Hematopoietic multipotent progenitor cell treated with erythropoietin and hydrocortisone succinate and interleukin-3 and kit ligand, for 4 days (in vitro differentiated cells): ENCODE results near the gene ACSF3.
"Not testable (repeated sequence)": the region's sequence is repeated elsewhere in the genome, so short reads cannot be mapped to it uniquely, and the experiment has no call there.

Source experiments
- DNase-seq: peaks from one replicate; pipeline ENCODE4 v3.0.0-alpha.2; 2015

ACSF3 gene

DNA sequence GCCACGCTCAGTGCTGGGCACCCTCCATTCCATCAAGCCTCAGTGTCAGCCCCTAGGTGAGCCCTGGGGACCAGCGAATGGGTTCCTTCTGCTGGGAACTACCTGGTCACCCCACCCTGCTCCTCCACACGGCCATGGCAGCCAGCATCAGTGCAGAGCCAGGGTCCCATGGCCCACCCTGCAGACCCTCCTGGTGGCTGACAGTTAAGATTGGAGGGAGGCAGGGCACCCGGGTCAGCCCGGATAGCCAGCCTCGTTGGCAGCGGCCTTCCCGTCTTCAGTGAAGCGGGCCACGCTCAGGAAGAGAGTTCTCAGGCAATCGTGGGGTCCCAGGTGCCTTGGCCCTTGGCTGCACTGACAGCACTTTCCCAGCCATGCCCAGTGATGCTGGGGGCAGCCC, 37.1 kb upstream of the ACSF3 start:
- no peak for DNase-seq

DNA sequence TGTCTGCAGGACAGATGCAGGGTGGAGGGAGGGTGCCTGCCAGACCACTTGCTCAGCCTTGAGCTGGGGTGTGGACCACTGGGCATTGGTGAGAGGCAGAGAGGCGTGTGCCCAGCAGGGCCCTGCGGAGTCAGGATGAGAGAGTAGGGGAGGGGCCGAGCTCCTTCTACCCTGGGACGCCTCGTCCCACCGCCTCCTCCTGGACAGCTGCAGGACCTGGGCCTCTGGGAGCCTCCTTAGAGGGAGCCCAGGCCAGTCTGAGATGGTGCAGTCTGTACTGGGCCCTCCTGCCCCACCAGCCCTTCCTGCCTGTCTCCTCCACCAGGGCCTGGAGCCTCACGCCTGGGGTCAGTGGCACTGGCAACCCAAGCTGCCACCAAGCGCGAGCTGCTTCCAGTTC, 35.9 kb upstream of the ACSF3 start:
- DNase-seq = no peak

DNA sequence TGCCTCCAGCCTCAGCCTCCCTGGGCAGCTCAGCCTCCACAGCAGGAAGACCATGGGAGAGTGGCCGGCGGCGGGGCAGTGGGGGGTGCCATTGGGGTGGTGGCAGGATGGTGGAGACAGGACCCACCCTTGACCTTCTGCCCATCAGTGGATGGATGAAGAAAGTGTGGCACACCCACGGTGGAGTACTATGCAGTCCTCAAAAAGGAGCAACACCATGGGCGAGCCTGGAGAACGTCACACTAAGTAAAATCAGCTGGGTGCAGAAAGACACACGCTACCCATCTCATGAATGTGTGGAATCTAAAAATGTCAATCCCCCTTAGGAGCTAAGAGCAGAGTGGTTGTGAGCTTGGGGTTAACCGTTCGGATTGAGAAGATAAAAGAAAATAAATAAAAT, 34.8 kb upstream of the ACSF3 start:
- DNase-seq = no peak

DNA sequence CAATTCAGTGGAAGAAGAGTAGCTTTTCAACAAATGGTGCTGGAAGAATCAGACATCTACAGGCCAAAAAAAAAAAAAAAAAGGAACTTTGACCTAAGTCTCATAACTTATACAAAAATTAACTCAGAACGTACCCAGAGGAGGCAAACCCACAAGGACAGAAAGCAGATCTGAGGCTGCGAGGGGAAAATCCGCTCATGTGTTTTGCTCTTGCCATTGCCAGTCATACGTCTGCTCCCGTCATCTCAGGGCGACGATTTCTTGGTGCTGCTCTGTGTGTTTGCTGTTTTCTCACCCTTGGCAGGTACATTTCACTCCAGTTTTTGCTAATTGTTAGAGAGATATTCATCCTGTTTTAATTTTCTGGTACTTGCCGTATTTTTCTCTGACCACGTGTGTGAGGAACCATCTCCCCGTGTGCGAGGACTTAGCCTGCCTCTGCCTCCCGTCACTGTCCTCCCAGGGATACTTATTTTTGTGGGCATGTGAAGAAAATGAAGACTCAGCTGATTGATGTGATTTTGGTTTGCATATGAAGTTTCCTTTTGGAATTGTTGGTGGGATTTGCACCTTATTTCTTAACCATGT, 33.4 kb upstream of the ACSF3 start:
- DNase-seq = no peak

DNA sequence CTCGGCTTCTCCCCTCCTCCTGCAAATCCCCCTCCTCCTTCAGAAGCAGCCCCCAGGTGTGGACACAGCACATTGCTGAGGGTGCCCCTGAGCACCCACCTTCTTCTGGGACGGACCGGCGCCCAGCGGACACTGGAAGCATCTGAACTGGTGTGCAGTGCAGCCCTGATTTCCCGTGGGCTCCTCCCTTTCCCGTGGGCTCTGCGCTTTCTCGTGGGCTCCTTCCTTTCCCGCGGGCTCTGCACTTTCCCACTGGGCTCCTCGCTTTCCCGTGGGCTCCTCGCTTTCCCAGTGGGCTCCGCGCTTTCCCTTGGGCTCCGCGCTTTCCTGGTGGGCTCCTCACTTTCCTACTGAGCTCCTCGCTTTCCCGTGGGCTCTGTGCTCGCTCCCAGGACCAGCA, 32.6 kb upstream of the ACSF3 start:
- no peak for DNase-seq

DNA sequence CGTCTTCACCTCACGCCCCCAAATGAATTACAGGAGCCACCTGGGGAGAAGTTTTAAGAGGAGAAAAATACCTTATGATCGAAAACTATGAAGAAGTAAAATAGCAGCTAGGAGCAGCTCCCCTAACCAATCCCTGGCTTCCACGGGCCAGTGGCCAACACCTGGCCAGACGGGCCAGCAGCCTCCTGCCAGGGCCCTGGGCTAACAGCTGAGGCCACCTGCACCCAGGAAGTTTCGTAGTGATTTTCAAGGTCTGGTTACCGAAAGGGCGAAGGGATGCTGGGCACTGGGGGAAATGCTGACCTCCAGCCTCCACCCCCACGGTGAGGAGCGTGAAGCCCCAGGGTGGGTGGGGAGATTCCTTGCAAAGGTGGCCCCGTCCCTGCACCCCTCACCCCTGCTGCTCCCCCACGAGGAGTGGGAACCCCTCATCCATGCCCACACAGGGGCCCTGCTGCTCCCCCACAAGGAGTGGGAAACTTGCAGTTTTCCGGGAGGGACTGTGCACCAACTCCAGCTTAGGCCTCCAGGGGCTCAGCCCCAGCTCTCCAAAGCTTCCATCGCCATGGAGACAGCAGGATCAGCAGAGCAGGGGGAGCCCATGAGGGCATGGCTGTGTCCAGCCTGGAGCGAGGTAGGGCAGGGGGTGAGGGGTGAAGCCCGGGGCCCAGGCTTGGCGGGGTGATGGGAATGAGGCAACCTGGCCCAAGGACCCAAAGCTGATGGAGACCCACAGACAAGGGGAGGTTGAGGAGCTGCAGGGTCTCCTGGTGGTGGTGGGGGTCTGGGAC, 31.9 kb upstream of the ACSF3 start:
- no peak for DNase-seq

DNA sequence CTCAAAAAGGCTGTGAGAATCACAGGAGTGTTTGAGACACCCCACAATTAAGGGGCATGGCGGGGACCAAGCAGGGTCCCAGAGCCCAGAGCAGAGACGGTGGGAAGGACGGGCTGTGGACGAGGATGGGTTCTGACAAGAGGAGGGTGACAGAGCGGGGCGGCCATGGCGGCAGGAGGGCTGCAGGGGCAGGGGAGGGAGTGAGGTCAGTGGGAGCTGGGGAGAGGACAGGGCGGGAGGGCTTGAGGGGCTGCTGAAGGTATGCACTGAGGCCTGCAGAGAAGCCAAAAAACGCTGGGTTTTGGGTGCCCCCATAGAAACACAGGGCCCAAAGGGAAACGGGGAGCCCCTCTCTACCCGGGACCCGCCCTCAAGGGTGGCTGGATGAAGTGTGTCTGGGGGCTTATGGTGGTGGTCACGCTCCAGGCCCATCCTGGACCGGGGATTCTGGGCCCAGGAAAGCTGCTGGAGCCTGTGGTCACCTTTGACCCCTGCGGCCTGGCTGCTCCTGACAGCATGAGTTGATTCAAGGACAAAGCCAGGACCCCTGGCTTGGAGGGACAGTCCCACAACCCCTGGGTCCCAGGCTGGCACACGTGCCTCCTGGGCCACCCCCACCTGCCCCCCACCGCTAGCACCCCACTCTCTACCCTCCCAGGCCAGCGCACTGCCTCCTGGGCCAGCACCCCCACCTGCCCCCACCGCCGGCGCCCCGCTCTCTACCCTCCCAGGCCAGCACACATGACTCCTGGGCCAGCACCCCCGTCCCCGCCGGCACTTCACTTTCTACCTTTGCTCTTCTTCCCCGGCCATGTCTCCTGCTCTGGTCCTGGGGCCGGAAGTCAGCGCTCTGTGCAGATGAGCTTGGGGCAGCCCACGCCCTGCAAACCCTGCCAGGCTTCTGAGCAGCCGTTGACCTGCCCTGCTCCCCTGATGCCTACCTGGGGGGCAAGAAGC, 31.0 kb upstream of the ACSF3 start:
- no peak for DNase-seq

DNA sequence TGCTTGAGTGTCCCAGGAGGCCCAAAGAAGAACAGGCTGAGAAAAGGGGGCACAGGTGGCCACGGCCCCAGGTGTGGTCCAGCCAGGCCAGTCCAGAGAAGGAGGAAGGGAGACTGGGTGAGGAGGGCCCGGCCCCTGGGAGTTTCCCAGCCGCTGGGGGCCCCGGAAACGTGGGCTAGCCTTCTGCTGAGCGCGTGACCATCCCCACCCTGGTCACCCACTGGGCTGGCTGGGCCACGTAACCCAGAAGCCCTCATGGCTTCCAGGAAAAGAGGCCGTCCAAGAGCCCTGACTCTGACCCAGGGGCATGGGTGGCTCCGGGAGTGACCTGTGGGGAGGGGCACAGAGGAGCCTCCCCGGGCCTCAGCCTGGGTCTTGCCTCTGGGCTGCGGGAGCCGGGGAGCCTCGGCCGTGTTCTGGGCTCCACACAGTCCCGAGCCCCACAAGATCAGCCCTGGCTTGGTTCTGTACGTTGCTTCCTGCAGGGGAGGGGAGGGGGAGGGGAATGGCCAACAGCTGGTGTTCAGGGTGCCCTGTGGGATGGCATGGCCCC, 29.8 kb upstream of the ACSF3 start:
- DNase-seq = no peak

DNA sequence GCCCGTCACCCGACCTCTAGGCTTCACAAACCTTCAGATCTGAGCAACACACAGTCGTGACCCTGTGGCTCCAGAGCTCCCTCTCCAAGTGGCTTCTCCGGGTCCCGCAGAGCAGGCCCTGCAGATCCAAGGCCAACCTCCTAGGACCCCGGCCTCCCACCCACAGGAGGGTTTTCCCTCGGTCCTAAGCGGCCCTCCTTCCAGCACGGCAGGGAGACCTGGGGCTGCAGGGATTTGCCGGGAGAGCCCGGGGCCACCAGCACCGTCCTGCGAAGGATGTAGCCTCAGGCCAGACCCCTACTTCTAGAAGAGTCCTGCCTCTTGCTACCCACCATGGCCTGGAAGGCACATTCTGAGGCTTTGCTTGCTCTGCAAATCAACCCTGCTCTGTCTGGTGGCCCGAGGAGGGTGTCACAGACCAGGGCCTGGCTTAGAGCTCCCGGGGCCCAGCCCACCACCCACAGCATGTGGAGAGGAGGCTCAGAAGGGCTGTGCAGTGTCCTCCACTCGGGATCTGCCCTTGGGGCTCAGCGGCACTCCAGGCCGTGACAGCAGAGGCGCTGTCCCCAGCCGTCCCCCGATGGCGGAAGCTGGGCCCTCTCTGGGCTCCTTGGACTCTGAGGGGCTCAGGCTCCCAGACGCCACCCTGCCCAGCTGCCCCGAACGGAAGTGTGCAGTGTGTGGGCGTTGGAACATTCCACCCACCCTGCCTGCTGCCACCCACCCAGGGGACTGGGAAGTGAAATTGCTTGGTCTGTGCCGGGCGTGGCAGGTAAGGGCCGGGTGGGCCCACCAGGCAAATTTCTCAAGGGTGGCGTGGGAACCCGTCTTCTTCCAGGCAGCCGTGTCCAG, 28.8 kb upstream of the ACSF3 start:
- DNase-seq = no peak

DNA sequence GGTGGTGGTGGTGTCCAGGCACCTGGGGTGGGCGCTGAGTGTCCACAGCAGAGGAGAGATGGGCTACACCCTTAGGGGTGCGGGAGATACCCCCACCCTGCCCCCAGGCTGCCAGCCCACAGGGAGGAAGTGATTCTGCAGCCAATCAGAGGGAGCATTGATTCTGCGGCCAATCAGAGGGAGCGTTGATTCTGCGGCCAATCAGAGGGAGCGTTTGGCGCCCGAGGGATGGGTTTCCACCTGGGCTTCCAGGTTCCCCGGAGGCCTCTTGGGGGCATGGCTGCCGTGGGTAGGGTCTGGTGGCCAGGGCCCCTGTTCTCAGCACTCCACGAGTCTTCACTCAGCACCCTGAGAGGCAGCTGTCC, 28.2 kb upstream of the ACSF3 start:
- DNase-seq = no peak

DNA sequence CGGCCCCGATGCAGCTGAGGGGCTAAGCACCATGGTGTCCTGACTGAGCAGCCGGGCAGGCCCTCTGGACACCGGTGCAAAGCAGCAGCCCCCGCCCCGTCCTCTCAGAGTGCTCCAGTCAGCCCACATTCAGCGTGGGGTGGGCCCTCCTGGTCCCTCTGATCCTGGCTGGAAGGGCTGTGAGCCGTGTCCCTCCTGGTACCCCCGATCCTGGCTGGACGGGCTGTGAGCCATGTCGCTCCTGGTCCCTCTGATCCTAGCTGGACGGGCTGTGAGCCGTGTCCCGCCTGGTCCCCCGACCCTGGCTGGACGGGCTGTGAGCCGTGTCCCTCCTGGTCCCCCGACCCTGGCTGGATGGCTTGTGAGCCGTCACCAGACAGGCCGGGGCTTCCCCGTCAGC, 26.9 kb upstream of the ACSF3 start:
- no peak for DNase-seq

DNA sequence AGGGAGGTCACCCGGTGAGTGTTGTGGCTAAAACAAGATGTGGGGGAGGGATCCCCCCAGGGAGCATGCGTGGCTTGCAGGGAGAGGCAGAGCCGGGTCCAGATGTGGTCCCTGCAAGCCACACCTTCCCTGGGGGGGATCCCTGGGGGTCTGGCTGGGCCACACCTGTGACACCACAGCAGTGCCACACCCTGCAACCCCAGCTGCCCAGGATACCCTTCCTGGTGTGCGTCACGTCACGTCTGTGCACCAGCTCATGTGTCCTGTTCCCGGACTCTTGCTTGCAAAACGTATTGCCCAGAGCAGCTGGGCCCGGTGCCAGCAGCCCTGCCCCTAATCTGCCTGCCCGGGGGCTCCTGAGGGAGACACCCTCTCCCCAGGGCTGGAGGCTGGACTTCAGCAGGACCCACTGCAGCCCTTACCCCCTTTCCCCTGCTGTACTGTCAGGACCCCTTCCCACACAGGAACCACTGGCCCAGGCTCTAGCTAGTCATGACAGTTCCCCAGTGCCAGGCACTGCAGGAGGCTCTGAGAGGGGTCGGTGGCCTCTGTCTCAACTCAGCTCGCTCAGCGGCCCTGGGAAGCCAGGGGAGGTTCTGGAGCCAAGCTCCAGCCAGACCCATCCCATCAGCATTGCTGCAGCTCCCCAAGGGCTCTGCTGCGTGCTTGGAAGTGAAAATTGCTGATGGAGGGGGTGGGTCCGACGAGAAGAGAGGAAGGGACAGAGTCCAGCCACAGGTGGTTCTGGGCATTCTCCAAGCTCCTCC, 25.8 kb upstream of the ACSF3 start:
- DNase-seq = no peak

DNA sequence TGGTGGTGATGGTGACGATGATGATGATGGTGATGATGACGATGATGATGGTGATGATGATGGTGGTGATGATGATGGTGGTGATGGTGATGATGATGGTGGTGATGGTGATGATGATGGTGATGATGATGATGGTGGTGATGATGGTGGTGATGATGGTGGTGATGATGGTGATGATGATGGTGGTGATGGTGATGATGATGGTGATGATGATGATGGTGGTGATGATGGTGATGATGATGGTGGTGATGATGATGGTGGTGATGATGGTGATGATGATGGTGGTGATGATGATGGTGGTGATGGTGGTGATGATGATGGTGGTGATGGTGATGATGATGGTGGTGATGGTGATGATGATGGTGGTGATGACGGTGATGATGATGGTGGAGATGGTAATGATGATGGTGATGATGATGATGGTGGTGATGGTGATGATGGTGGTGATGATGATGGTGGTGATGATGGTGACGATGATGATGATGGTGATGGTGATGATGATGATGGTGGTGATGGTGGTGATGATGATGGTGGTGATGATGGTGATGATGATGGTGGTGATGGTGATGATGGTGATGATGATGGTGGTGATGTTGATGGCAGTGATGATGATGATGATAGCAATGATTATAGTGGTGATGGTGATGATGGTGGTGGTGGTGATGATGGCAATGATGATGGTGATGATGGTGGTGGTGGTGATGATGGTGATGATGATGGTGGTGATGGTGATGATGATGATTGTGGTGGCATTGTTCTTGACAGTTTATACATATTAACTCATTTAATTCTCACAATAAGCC, 24.6 kb upstream of the ACSF3 start:
- not testable (repeated sequence) for DNase-seq

DNA sequence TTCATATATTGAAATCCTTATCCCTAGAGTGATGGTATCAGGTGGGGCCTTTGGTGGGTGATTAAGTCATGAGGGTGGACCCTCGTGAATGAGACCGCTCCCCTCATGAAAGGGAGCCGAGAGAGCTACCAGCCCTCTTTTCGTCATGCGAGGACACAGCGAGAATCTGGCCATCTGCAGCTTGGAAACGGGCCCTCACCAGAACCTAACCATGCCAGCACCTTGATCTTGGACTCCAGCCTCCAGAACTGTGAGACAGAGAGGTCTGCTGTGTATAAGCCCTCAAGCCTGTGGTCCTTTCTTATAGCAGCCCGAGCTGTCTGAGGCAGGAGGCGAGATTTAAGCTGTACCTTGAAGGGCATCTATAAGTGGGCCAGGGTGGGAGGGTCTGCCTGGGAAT, 23.7 kb upstream of the ACSF3 start:
- no peak for DNase-seq

DNA sequence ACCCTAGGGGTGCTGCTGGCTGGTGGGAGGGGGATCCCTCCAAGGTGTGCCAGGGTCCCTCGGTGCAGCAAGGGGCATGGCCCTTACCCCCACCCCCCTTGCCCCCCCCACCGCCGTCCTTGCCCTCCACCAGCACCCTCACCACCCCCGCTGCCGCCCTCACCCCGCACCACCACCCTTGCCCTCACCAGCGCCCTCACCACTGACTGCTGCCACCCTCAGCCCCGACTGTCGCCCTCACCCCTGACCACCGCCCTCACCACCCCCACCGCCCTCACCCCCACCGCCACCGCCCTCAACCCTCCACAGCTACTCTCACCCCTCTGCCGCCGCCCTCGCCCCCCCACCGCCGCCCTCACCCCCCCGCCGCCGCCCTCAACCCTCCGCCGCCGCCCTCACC, 23.1 kb upstream of the ACSF3 start:
- no peak for DNase-seq

DNA sequence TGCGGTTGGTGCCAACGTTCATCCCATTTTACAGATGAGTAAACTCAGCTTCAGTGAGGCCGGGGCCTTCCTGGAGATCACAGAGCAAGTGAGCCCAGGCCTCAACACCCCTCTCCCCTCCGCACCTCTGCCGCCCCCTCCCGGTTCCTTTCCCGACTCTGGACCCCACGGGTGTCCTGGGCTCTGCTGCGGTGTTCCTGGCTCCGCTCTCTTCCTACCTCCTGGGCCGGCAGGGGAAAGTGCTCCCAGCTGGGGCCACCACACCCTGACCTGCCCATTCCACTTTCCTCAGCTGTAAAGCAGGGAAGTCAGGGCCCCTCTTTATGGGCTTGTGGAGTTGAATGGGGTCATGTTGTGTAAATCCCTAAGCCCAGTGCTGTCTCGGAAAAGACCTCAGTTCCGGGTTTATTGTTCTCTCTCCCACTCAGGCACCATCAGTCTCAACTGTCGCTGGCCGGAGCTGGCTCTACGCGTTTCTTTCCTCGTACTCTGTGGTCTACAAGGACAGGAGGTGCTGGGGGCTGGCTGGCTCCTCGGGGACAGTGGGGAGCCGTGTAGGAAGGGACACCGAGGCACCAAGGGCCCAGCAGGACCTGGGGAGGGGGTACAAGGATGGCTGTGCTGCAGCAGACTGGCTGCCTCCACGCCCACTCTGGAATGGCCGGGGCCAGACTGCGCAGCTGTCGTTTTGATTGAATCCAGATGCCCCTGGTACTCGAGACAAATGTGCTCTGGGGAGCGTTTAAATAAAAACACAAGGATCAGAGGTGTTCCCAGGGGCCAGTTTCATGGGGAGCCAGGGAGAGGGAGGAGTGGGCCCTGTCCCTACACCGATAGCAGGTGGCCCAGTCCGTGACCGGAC, 21.7 kb upstream of the ACSF3 start:
- no peak for DNase-seq

DNA sequence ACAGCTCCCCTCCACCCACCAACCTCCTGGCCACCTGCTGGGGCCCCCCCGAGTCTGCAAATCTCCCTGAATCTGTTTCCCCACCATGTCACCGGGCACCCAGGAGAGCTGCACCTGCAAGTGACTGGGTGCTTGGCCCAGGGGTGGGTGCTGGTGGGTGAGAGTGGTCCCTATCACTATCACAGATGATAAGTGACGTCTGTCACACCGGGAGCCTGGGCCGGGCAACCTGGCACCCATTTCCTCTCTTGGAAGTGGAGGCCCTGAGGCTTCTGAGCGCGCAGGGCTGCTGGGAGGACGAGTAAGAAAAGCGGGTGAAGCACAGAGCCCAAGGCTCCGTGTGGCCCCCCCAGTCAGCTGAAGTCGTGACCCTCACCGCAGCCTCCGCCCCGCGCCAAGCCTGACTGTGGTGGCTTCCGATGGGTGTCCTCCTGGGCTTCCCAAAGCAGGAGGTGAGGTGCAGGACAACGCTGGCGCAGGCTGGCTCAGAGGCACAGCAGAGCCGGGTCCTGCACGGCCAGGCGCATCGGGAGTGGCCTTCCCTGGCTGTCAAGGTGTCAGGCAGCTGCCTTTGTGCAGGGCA, 21.0 kb upstream of the ACSF3 start:
- DNase-seq = no peak

DNA sequence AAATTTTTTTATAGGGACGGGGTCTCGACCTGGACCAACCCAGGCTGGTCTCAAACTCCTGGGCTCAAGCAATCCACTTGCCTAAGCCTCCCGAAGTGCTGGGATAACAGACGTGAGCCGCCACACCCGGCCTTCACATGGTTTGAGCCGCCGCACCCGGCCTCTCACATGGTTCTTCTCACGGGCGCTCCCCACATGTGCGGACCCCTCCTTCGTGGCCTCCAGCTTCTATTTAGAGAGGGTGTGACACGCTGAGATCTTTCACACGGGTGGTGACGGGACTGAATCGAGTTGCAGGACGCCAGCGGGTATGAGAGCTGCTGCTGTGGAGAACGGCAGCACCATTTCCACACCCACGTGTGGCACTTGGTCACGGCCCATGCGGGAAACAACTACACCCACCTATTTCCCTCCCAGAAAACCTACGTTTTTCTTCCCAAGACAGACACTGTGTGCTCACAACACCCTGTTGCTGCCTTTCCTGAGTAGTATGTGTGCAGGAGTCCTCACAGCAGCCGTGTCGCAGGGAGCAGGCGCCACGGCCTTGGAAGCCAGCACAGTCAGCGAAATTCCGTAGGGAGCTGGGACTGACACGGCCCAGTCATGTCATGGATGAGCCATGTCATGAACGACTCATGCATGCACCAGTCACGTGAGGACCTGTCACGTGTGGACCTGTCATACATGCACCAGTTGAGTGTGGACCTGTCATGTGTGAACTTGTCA, 20.1 kb upstream of the ACSF3 start:
- no peak for DNase-seq
